ENCODE results near the gene MAP3K1.

- TF ChIP-seq POLR2A (IDR thresholded peaks at IDR 0.05; ENCODE audit: low read length): no peak
- TF ChIP-seq GATA1 (IDR thresholded peaks at IDR 0.05; ENCODE audit: low read depth, low read length): no peak
These were observed 11.7 kb downstream of the MAP3K1 start for GRCh38 chr5:56827049-56827448.
